ENCODE data around the gene SLC2A11. TPM values are rescaled to one million over a fixed set of nuclear protein-coding genes. Genes with fewer than 3 reads are reported as not detected.
A peak's percentile ranks its signal among the peaks of the same experiment; 100 is the strongest.
"Not testable (repeated sequence)": the region's sequence is repeated elsewhere in the genome, so short reads cannot be mapped to it uniquely, and the experiment has no call there.

SLC2A11 gene
- polyA plus RNA-seq, 12 donors: 3.1 to 13.2 (median 6.7) TPM; not detected in 1

DNA sequence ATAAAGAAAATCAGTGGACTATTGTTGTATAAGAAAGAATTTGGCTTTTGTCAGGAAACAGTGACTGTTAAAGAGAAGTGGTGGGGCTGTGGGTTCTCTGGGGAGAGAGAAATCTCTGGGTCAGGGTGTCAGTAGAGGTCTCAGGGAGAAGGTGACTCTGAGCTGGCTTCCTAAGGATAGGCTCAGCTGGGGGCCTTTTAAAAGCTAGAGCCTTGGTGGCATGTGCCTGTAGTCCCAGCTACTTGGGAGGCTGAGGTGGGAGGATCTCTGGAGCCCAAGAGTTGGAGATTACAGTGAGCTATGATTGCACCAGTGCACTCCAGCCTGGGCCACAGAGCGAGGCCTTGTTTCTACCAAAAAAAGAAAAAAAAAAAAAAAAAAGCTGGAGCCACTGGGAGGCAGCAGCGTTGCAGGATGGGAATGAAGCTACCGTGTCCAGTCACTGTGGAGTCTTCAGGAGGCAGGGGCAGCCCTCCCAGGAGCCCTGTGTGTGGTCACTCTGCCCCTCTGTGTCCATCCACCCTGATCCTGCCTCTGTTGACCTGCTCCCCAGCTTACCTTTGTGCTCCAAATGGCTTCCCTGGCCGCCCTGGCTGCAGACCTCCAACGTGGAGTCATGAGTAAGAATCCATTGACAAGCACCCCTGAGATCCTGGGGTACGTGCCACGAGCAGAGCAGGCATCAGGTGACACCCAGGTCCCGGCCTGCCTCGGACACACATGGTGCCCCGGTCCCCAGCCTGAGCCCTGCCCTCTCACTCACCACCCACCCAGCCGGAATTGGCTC lies 31.1 kb downstream of the SLC2A11 start:
- DNase-seq: no peak

DNA sequence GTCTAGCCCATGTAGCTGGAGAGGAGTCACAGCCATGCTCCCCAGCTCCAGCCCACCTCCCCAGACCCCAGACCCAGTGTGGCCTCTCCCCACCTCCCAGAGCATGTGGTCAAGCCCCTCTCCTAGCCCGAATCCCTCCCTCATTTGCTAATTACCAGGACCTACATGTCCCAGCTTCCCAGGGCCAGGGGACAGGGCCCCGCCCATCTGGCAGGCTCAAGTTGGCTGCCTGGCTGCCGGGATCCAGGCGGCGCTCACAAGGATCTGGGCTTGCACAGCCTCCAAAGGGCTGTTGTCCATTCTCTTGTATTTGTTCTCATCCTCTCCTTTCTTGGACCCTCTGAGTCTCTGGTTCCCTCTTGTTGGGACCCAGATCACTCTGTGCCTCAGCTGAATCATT lies 31.9 kb downstream of the SLC2A11 start:
- DNase-seq: no peak

- DNase-seq: no peak
Observed at GRCh38 chr22:23891726-23892125, 34.1 kb downstream of the SLC2A11 start.

DNA sequence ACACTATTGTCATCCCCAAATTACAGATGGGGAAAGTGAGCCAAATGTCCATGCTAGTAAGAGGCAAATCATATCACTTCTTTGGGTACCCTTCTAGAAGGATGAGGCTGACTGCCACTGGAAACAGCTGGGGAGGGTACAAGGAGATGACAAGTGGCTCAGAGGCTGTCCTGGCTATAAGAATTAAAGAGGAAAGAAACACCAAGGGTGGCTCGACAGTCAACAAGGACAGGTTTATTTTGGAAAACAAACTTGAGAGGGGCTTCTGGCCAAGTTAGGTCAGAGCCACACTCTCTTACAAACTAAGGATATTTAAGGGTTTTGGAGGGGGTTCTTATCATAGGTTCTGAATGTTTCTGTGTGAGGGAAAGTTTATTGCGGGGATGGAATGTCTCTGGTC lies 34.5 kb downstream of the SLC2A11 start:
- DNase-seq: no peak

- no peak for DNase-seq
Observed at GRCh38 chr22:23892706-23893105, 35.0 kb downstream of the SLC2A11 start.

DNA sequence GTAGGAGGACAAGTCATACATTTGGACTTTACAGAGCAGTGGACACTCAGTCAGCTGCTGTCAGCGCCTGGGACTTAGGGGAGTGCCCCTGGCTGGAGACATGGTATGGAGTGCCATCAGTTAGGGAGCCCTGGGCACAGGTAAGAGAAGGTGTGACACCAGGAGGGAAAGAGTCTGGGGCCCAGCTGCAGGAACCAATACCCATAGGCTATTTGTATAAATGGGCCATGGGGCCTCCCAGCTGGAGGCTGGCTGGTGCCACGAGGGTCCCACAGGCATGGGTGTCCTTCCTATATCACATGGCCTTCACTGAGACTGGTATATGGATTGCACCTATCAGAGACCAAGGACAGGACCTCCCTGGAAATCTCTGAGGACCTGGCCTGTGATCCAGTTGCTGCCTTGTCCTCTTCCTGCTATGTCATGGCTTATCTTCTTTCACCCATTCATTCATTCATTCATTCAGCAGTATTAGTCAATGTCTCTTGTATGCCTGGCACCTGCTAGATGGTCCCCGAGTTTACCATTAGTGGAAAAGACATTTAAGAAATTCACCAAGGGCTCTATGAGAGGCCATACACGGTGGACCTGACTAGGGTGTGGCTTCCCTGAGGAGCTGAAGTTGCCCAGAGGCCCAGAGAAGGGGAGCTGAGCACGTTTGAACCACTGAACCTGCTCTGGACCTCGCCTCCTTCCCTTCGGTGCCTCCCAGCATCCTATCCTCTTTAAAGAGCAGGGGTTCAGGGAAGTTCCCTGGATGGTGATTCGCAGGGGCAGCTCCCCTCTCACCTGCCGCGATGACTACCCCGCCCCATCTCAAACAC lies 35.7 kb downstream of the SLC2A11 start:
- no peak for DNase-seq

DNA sequence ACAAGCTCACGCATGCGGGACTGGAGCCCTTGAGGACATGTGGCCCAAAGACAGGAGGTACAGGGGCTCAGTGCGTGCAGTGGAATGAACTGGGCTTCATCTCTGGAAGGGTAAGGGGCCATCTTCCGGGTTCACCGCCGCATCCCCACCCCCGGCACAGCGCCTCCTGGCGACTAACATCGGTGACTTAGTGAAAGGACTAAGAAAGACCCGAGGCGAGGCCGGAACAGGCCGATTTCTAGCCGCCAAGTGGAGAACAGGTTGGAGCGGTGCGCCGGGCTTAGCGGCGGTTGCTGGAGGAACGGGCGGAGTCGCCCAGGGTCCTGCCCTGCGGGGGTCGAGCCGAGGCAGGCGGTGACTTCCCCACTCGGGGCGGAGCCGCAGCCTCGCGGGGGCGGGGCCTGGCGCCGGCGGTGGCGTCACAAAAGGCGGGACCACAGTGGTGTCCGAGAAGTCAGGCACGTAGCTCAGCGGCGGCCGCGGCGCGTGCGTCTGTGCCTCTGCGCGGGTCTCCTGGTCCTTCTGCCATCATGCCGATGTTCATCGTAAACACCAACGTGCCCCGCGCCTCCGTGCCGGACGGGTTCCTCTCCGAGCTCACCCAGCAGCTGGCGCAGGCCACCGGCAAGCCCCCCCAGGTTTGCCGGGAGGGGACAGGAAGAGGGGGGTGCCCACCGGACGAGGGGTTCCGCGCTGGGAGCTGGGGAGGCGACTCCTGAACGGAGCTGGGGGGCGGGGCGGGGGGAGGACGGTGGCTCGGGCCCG lies 36.5 kb downstream of the SLC2A11 start, which contains the start of gene MIF:
Gene MIF (plus strand): TSS at position 439 of the 765 bp plus-strand sequence. CDS start 92 bp downstream, at position 531.
- peak; percentile 93 for DNase-seq

GRCh38 chr22:23894710-23895598 lies 37.3 kb downstream of the SLC2A11 start:
- peak; percentile 55 for DNase-seq

GRCh38 chr22:23895599-23896144 lies 38.0 kb downstream of the SLC2A11 start:
- no peak for DNase-seq

GRCh38 chr22:23896166-23896522 lies 38.5 kb downstream of the SLC2A11 start:
- DNase-seq: no peak

DNA sequence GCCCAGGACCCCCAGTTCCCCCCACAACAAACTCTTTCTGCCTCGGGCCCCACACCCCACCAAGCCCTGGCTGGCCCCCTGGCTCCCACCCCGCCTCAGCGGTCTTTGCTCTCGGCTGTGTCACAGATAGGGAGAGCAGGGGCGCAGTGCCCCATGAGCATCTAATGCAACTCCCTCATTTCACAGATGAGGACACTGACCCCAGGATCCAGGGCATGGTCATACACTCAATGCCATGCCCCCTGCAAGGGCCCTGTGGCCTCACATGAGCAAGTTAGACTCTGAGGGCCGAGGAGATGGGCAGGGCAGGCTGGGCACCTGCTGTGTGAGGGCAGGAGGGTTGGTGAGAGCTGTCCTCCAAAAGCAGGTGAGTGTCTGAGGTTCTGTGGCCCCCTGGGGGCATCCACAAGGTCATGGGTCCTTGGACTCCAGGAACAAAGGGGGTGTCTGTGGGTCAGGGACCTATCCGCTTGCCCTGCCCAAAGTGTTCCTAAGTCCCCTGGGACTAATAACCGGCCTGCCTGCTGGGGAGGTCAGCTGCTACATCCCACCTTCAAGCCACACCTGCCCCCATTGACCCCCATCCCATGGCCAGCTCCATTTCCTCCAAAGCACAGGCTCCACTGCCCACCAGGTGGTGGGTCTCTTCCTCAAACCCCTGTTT lies 39.0 kb downstream of the SLC2A11 start:
- DNase-seq: no peak

GRCh38 chr22:23897320-23897719 lies 39.6 kb downstream of the SLC2A11 start:
- no peak for DNase-seq

- DNase-seq: no peak
Observed at GRCh38 chr22:23898006-23898974, 40.6 kb downstream of the SLC2A11 start.

DNA sequence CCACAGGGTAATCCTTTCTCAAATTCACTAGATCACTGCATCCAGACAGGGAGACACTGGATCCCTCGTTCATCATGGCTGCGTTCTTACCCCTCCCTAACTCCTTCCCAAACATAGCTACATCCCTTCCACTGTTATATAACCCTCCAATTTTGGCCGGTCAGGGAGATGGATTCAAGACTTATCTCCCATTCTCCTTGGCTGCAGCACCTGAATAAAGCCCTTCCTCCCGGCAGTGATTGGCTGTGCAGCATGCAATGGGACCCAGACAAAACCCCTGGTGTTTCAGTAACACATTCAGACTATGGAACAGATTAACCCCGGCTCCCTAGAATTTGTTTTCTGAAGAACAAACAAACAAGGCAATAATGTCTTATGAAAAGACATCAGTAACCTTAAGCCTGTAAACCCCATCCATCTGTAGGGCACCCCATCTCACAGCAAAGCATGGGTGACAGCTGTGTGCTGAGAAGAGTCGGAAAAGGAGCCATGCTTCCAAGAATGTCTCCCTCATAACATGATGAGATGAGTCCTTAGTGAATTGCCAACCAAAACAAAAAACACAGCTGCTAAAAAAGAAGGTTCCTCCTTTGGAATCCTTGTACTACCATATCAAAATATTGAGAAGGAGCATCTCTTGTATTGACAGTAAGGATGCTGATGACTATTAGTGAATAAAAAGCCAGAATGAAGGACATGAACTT lies 41.5 kb downstream of the SLC2A11 start:
- DNase-seq: no peak

DNA sequence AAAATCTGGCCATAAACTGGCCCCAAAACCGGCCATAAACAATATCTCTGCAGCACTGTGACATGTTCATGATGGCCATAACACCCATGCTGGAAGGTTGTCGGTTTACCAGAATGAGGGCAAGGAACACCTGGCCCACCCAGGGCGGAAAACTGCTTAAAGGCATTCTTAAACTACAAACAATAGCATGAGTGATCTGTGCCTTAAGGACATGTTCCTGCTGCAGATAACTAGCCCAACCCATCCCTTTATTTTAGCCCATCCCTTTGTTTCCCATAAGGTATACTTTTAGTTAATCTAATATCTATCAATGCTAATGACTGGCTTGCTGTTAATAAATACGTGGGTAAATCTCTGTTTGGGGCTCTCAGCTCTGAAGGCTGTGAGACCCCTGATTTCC lies 42.6 kb downstream of the SLC2A11 start:
- DNase-seq: not testable (repeated sequence)

DNA sequence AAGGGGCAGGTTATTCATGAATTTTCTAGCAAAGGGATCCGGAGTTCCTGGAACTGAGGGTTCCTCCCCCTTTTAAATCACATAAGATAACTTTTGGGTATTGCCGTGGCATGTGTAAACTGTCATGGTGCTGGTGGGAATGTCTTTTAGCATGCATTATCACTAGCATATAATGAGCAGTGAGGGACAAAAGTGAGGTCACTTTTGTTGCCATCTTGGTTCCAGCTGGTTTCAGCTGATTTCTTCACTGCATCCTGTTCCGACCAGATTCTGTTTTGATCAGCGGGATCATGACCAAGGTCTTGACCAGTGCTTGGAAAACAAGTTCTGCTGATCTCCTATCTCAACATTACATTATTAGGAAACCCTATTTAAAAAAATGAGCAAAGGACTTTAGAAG lies 43.9 kb downstream of the SLC2A11 start:
- DNase-seq: no peak

DNA sequence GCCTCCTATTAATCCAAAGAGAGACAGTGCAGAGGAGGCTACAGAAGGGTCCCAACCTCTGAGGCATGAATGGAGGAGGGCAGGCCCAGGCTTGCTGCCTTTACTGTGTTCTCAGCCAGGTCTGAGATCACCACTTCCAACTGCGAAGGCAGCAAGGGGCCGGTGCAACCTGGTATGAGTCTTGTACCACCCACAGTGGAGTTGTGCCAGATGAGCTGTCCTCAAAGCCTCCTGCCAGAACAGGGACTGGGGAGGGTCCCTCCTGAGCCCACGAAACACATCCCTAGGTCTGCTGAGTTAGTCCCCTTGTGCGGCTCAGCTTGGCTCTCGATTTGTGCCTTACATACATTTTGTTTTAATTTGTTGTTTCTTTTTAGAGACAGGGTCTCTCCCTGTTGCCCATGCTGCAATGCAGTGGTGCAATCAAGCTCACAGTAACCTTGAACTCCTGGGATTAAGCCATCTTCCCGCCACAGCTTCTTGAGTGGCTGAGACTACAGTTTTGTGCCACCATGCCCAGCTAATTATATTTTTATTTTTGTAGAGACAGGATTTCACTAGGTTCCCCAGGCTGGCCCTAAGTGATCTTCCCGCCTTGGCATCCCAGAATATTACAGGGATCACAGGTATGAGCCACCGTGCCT lies 45.8 kb downstream of the SLC2A11 start:
- no peak for DNase-seq

Measured in muscle of arm (tissue), 12 donors.